WTC11 (cell line): ENCODE measurements around the gene CCDC61. TPM values are rescaled to one million over a fixed set of nuclear protein-coding genes. Genes with fewer than 3 reads are reported as not detected.

ENCODE experiments used
- ATAC-seq: fragments of 200-7000 bp; cut with Tn5 transposase; 2 replicates; pipeline ENCODE4 v1.10.0; 2021; ENCODE audit warnings: mild to moderate bottlenecking, moderate library complexity
- CTCF ChIA-PET: fragments of 300-600 bp; sonication (Branson Sonifier 250); formaldehyde crosslinking; loops from one replicate; lab custom pipeline; 2021; ENCODE audit warnings: antibody characterized with exemption; lab: Charles Lee
- POLR2A ChIA-PET: fragments of 350-600 bp; sonication (Branson Sonifier 250); formaldehyde crosslinking; loops from one replicate; lab custom pipeline; 2021; ENCODE audit warnings: antibody characterized with exemption; lab: Charles Lee
- DNase-seq: peaks from one replicate; pipeline ENCODE4 v3.0.0; 2021; ENCODE audit warnings: low spot score
- H3K27ac Mint-ChIP-seq: 2 replicates; pipeline ENCODE4 v1.8.0; 2021; ENCODE audit warnings: mixed read lengths
- H3K27me3 Mint-ChIP-seq: 2 replicates; pipeline ENCODE4 v1.8.0; 2021; ENCODE audit warnings: low read depth, mild to moderate bottlenecking, moderate library complexity, mixed read lengths
- H3K36me3 Mint-ChIP-seq: 2 replicates; pipeline ENCODE4 v1.8.0; 2021; ENCODE audit warnings: mixed read lengths
- H3K4me1 Mint-ChIP-seq: 2 replicates; pipeline ENCODE4 v1.8.0; 2022; ENCODE audit warnings: mixed read lengths
- H3K4me3 Mint-ChIP-seq: 2 replicates; pipeline ENCODE4 v1.8.0; 2021; ENCODE audit warnings: mild to moderate bottlenecking, moderate library complexity, mixed read lengths
- H3K9me3 Mint-ChIP-seq: 2 replicates; pipeline ENCODE4 v1.8.0; 2021; ENCODE audit warnings: mixed read lengths
- CREM ChIP-seq: sonication (generic); formaldehyde crosslinking; IDR thresholded peaks from 2 replicates; pipeline ENCODE4 v1.8.1; 2022; ENCODE audit warnings: mild to moderate bottlenecking, missing genetic modification reagents, moderate library complexity
- CTCF ChIP-seq: fragments of 200-600 bp; IDR thresholded peaks from 2 replicates; pipeline ENCODE4 v1.8.0; 2022; ENCODE audit warnings: antibody characterized with exemption
- HMGXB4 ChIP-seq: sonication (generic); formaldehyde crosslinking; IDR thresholded peaks from 2 replicates; pipeline ENCODE4 v1.8.1; 2023; ENCODE audit warnings: mild to moderate bottlenecking, moderate library complexity, missing genetic modification reagents
- IRF2 ChIP-seq: sonication (generic); formaldehyde crosslinking; IDR thresholded peaks from 2 replicates; pipeline ENCODE4 v1.8.0; 2022; ENCODE audit warnings: low read depth, missing genetic modification reagents, borderline replicate concordance
- MLX ChIP-seq: sonication (generic); formaldehyde crosslinking; IDR thresholded peaks from 2 replicates; pipeline ENCODE4 v1.8.1; 2023; ENCODE audit warnings: mild to moderate bottlenecking, missing genetic modification reagents, moderate library complexity
- NR2C2 ChIP-seq: sonication (generic); formaldehyde crosslinking; IDR thresholded peaks from 2 replicates; pipeline ENCODE4 v1.8.0; 2022; ENCODE audit warnings: mild to moderate bottlenecking, missing genetic modification reagents
- RELA ChIP-seq: sonication (generic); formaldehyde crosslinking; IDR thresholded peaks from 2 replicates; pipeline ENCODE4 v1.8.1; 2022; ENCODE audit warnings: missing genetic modification reagents, mild to moderate bottlenecking, borderline replicate concordance
- SOX15 ChIP-seq: fragments of 250-450 bp; sonication (Bioruptor Pico); IDR thresholded peaks from 2 replicates; pipeline ENCODE4 v1.9.0; 2021; ENCODE audit warnings: mild to moderate bottlenecking
- USF1 ChIP-seq: sonication (generic); formaldehyde crosslinking; IDR thresholded peaks from 2 replicates; pipeline ENCODE4 v1.8.0; 2022; ENCODE audit warnings: mild to moderate bottlenecking, missing genetic modification reagents
- ZBTB21 ChIP-seq: sonication (generic); formaldehyde crosslinking; IDR thresholded peaks from 2 replicates; pipeline ENCODE4 v1.8.1; 2023; ENCODE audit warnings: mild to moderate bottlenecking, missing genetic modification reagents, borderline replicate concordance
- ZBTB43 ChIP-seq: sonication (generic); formaldehyde crosslinking; IDR thresholded peaks from 2 replicates; pipeline ENCODE4 v1.8.1; 2023; ENCODE audit warnings: mild to moderate bottlenecking, missing genetic modification reagents
- ZNF138 ChIP-seq: sonication (generic); formaldehyde crosslinking; conservative IDR thresholded peaks from 2 replicates; pipeline ENCODE4 v1.8.1; 2022; ENCODE audit warnings: mild to moderate bottlenecking, moderate library complexity, missing genetic modification reagents
- ZNF219 ChIP-seq: sonication (generic); formaldehyde crosslinking; IDR thresholded peaks from 2 replicates; pipeline ENCODE4 v1.8.0; 2023; ENCODE audit warnings: missing genetic modification reagents, mild to moderate bottlenecking, borderline replicate concordance
- total RNA-seq: library from RNA; stranded (reverse); gene quantifications from 3 replicates; pipeline ENCODE4 v1.2.3, GENCODE V29; 2021
- TF ChIP-seq, protein P1 (sequence below): sonication (generic); formaldehyde crosslinking; IDR thresholded peaks from 2 replicates; pipeline ENCODE4 v1.8.0; 2022; ENCODE audit warnings: mild to moderate bottlenecking, missing genetic modification reagents
- TF ChIP-seq, protein P2 (sequence below): sonication (generic); formaldehyde crosslinking; IDR thresholded peaks from 2 replicates; pipeline ENCODE4 v1.8.1; 2023; ENCODE audit warnings: mild to moderate bottlenecking, missing genetic modification reagents
- TF ChIP-seq, protein P3 (sequence below): sonication (generic); formaldehyde crosslinking; IDR thresholded peaks from 2 replicates; pipeline ENCODE4 v1.8.0; 2023; ENCODE audit warnings: mild to moderate bottlenecking, missing genetic modification reagents
- TF ChIP-seq, protein P4 (sequence below): sonication (generic); formaldehyde crosslinking; conservative IDR thresholded peaks from 2 replicates; pipeline ENCODE4 v1.8.1; 2022; ENCODE audit warnings: mild to moderate bottlenecking, missing genetic modification reagents
- TF ChIP-seq, protein P5 (sequence below): sonication (generic); formaldehyde crosslinking; IDR thresholded peaks from 2 replicates; pipeline ENCODE4 v1.8.1; 2022; ENCODE audit warnings: low read depth, missing genetic modification reagents, borderline replicate concordance

CCDC61 gene
- total RNA-seq, 1 experiment from 2014 or later: 33.7 TPM

DNA sequence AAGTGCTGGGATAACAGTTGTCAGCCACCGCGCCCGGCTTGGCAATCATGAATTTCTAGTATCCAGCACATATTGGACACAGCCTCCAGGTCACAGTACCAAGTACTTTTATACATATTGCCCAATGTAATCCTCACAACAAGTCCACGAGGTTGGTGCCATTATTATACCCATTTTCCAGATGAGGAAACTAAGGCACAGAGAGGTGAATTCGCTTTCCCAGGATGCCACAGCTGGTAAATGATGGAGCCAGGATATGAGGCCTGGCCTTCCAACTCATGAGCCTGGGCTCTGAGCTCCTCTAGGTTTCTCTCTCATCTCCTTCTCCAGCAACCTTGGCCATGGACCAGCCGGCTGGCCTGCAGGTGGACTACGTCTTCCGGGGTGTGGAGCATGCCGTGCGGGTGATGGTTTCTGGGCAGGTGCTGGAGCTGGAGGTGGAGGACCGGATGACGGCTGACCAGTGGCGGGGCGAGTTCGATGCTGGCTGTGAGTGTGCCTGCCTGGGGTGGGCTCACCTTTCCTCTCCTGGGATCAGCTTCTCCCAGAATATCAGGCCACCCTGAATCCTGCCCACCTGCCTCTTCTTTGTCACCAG lies 7.5 kb downstream of the CCDC61 start:
- DNase-seq: no peak
- H3K27me3 Mint-ChIP-seq: peaks cover 6% of the 10 kb centered on the region; the same call in 1 of the 2 replicates
- no peaks in the 10 kb centered on the region for H3K9me3 Mint-ChIP-seq
- no peak overlapping the region for H3K4me3 Mint-ChIP-seq
- ATAC-seq: no peak
- H3K27ac Mint-ChIP-seq: no peak overlapping the region
- TF ChIP-seq ZNF138 (CRISPR knock-in tag) (no peak), RELA (CRISPR knock-in tag) (no peak), ZBTB43 (CRISPR knock-in tag) (no peak), USF1 (no peak), HMGXB4 (no peak), MLX (CRISPR knock-in tag) (no peak)
- TF ChIP-seq, protein P1, sequence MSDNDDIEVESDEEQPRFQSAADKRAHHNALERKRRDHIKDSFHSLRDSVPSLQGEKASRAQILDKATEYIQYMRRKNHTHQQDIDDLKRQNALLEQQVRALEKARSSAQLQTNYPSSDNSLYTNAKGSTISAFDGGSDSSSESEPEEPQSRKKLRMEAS (CRISPR knock-in tag): no peak
- TF ChIP-seq, protein P2, sequence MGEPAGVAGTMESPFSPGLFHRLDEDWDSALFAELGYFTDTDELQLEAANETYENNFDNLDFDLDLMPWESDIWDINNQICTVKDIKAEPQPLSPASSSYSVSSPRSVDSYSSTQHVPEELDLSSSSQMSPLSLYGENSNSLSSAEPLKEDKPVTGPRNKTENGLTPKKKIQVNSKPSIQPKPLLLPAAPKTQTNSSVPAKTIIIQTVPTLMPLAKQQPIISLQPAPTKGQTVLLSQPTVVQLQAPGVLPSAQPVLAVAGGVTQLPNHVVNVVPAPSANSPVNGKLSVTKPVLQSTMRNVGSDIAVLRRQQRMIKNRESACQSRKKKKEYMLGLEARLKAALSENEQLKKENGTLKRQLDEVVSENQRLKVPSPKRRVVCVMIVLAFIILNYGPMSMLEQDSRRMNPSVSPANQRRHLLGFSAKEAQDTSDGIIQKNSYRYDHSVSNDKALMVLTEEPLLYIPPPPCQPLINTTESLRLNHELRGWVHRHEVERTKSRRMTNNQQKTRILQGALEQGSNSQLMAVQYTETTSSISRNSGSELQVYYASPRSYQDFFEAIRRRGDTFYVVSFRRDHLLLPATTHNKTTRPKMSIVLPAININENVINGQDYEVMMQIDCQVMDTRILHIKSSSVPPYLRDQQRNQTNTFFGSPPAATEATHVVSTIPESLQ: no peak
- peaks cover 18% of the 10 kb centered on the region for H3K36me3 Mint-ChIP-seq
- ChIA-PET POLR2A (interaction anchor here (0.5 kb wide), 1 partner anchor 53 kb away, joined by 6 read pairs; no protein-coding TSS in a partner anchor), CTCF (interaction anchor here (1.2 to 2.0 kb wide), 3 partner anchors 14 to 42 kb away, joined by 3 to 6 read pairs (median 3); no protein-coding TSS in a partner anchor)
- peaks cover 18% of the 10 kb centered on the region for H3K4me1 Mint-ChIP-seq

- ATAC-seq (no peak), DNase-seq (no peak)
- no peak overlapping the region for H3K4me3 Mint-ChIP-seq
- no peak overlapping the region for H3K27ac Mint-ChIP-seq
- no peaks in the 10 kb centered on the region for H3K9me3 Mint-ChIP-seq
- CTCF ChIA-PET: no interaction called here
- no peaks in the 10 kb centered on the region for H3K27me3 Mint-ChIP-seq
- POLR2A ChIA-PET: no interaction called here
- no peaks in the 10 kb centered on the region; the same call in 1 of the 2 replicates for H3K4me1 Mint-ChIP-seq
- peaks cover 21% of the 10 kb centered on the region for H3K36me3 Mint-ChIP-seq
- no peak for TF ChIP-seq IRF2
- TF ChIP-seq, protein P3, sequence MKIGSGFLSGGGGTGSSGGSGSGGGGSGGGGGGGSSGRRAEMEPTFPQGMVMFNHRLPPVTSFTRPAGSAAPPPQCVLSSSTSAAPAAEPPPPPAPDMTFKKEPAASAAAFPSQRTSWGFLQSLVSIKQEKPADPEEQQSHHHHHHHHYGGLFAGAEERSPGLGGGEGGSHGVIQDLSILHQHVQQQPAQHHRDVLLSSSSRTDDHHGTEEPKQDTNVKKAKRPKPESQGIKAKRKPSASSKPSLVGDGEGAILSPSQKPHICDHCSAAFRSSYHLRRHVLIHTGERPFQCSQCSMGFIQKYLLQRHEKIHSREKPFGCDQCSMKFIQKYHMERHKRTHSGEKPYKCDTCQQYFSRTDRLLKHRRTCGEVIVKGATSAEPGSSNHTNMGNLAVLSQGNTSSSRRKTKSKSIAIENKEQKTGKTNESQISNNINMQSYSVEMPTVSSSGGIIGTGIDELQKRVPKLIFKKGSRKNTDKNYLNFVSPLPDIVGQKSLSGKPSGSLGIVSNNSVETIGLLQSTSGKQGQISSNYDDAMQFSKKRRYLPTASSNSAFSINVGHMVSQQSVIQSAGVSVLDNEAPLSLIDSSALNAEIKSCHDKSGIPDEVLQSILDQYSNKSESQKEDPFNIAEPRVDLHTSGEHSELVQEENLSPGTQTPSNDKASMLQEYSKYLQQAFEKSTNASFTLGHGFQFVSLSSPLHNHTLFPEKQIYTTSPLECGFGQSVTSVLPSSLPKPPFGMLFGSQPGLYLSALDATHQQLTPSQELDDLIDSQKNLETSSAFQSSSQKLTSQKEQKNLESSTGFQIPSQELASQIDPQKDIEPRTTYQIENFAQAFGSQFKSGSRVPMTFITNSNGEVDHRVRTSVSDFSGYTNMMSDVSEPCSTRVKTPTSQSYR (CRISPR knock-in tag): no peak
- TF ChIP-seq ZBTB21 (CRISPR knock-in tag): no peak
- TF ChIP-seq CTCF: no peak
- TF ChIP-seq, protein P4, sequence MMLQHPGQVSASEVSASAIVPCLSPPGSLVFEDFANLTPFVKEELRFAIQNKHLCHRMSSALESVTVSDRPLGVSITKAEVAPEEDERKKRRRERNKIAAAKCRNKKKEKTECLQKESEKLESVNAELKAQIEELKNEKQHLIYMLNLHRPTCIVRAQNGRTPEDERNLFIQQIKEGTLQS (CRISPR knock-in tag): no peak
- no peak for TF ChIP-seq NR2C2
- TF ChIP-seq CREM (CRISPR knock-in tag): no peak
- no peak for TF ChIP-seq SOX15 (CRISPR knock-in tag)
- TF ChIP-seq, protein P5, sequence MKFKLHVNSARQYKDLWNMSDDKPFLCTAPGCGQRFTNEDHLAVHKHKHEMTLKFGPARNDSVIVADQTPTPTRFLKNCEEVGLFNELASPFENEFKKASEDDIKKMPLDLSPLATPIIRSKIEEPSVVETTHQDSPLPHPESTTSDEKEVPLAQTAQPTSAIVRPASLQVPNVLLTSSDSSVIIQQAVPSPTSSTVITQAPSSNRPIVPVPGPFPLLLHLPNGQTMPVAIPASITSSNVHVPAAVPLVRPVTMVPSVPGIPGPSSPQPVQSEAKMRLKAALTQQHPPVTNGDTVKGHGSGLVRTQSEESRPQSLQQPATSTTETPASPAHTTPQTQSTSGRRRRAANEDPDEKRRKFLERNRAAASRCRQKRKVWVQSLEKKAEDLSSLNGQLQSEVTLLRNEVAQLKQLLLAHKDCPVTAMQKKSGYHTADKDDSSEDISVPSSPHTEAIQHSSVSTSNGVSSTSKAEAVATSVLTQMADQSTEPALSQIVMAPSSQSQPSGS (CRISPR knock-in tag): no peak
- TF ChIP-seq USF1: no peak
- no peak for TF ChIP-seq ZNF219 (CRISPR knock-in tag)
Measured at GRCh38 chr19:46006411-46006810, 11.1 kb downstream of the CCDC61 start.
